Thoracic aorta (tissue), 2 donors: ENCODE results near the gene SRRM1. TPM values are rescaled to one million over a fixed set of nuclear protein-coding genes. Genes with fewer than 3 reads are reported as not detected.

Experiments
- ATAC-seq: fragments of 150-250 bp; one replicate; pipeline ENCODE4 v1.8.0; 2017; ENCODE audit warnings: low read depth; ENCODE audit not compliant: insufficient number of reproducible peaks, low FRiP score
- DNase-seq: peaks from one replicate; pipeline ENCODE4 v3.0.0-alpha.2; 2020; ENCODE audit warnings: low spot score
- H3K27ac ChIP-seq, 2 donors: fragments of 200-600 bp; sonication (generic); 1 replicate in 1 of 2; 2 replicates in 1 of 2; pipeline ENCODE4 v1.5.1; 2016; ENCODE audit warnings: mild to moderate bottlenecking in 2 of 2, moderate library complexity in 2 of 2
- H3K27me3 ChIP-seq: fragments of 200-600 bp; sonication (generic); replicated peaks from 2 replicates; pipeline ENCODE4 v1.6.0; 2016; ENCODE audit warnings: mild to moderate bottlenecking; ENCODE audit not compliant: insufficient read depth
- H3K36me3 ChIP-seq: fragments of 200-600 bp; sonication (generic); one replicate; pipeline ENCODE4 v1.5.1; 2016
- H3K4me1 ChIP-seq, 2 donors: fragments of 200-600 bp; sonication (generic); 1 replicate in 1 of 2; 2 replicates in 1 of 2; pipeline versions ENCODE4 v1.5.1 to v1.6.0; 2016; ENCODE audit warnings: low read depth in 2 of 2, mild to moderate bottlenecking in 1 of 2; ENCODE audit not compliant: control insufficient read depth in 1 of 2
- H3K4me3 ChIP-seq: fragments of 200-600 bp; sonication (generic); 2 replicates; pipeline ENCODE4 v1.5.1; 2016; ENCODE audit warnings: mild to moderate bottlenecking
- H3K9me3 ChIP-seq: fragments of 200-600 bp; sonication (generic); 2 replicates; pipeline ENCODE4 v1.5.1; 2016
- total RNA-seq, 2 donors: library from RNA; depleted of rRNA; stranded (reverse); fragments of >200 nt; gene quantifications; one replicate each; pipeline versions ENCODE4 v1.1.0 to v1.2.3, GENCODE V29; 2016
- TF ChIP-seq, protein P1 (sequence below): fragments of 200-600 bp; sonication (generic); IDR thresholded peaks from one replicate; pipeline ENCODE4 v1.5.1; 2019; ENCODE audit warnings: antibody characterized with exemption

The SRRM1 gene
- total RNA-seq, 2 donors from 2014 or later: 57.0 to 181 TPM

DNA sequence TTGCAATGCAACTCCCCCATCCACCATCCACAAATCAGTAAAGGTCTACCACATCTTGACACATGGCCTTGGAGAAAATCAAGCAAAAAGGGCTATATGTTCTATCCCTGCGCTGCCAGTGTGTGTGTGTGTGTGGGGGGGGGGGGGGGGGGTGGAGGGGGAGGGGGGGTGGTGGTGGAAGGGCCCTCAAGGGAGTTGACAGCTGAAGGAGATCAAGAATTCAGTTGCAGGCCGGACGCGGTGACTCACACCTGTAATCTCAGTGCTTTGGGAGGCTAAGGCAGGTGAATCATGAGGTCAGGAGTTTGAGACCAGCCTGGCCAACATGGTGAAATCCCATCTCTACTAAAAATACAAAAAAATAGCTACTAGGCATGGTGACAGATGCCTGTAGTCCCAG is 64.6 kb downstream of the SRRM1 start:
- peak overlapping the region in 1 of 2 donors; percentile 56 for H3K27ac ChIP-seq
- H3K36me3 ChIP-seq: no peaks in the 10 kb centered on the region
- peaks cover 0 to 10% of the 10 kb centered on the region in 2 donors for H3K4me1 ChIP-seq
- TF ChIP-seq, protein P1, sequence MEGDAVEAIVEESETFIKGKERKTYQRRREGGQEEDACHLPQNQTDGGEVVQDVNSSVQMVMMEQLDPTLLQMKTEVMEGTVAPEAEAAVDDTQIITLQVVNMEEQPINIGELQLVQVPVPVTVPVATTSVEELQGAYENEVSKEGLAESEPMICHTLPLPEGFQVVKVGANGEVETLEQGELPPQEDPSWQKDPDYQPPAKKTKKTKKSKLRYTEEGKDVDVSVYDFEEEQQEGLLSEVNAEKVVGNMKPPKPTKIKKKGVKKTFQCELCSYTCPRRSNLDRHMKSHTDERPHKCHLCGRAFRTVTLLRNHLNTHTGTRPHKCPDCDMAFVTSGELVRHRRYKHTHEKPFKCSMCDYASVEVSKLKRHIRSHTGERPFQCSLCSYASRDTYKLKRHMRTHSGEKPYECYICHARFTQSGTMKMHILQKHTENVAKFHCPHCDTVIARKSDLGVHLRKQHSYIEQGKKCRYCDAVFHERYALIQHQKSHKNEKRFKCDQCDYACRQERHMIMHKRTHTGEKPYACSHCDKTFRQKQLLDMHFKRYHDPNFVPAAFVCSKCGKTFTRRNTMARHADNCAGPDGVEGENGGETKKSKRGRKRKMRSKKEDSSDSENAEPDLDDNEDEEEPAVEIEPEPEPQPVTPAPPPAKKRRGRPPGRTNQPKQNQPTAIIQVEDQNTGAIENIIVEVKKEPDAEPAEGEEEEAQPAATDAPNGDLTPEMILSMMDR: no peak
- DNase-seq (no peak), ATAC-seq (no peak)
- H3K9me3 ChIP-seq: no peaks in the 10 kb centered on the region
- H3K4me3 ChIP-seq: no peak overlapping the region
- H3K27me3 ChIP-seq: no peaks in the 10 kb centered on the region

DNA sequence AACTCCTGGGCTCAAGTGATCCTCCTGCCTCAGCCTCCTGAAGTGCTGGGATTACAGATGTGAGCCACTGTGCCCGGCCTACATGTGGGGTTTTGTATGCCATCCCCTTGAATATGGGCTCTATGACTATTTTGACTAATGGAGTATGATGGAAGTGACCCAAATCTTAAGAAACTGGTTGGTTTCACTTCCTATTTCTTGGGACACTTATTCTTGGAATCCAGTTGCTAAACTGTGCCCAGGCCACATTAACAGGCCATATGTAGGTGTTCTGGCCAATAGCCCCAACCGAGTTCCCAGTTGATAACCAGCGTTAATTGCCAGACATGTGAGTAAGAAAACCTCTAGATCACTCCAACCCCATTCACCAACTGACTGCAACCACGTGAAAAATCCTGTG is 65.8 kb downstream of the SRRM1 start:
- TF ChIP-seq, protein P1: no peak

DNA sequence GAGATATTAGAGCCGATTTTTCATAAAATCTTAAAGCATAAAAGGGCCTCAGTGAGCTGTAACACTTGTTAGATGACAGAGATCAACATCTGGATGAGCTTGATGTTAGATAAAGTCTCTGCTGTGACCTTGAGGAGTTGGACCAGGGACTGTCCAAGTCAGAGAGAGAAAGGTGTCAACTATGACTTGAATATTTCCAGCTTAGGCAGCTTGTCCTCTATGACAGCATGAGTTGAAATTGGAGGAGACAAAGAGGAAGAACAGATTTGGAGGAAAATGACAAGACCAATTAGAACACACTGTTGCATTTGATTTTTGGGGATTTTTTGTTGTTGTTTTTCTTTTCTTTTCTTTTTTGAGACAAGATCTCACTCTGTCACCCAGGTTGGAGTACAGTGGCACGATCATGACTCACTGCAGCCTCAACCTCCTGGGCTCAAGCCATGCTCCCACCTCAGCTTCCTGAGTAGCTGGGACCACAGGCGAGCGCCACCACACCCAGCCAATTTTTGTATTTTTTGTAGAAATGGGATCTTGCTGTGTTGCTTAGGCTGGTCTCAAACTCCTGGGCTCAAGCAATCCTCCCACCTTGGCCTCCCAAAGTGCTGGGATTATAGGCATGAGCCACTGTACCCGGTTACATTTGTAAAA is 66.8 kb downstream of the SRRM1 start:
- Histone ChIP-seq H3K27me3 (no peaks in the 10 kb centered on the region), H3K36me3 (no peaks in the 10 kb centered on the region), H3K4me1 (peaks cover 0 to 15% of the 10 kb centered on the region in 2 donors), H3K4me3 (no peak overlapping the region), H3K27ac (no peak overlapping the region), H3K9me3 (no peaks in the 10 kb centered on the region)
- ATAC-seq: no peak
- no peak for DNase-seq
- TF ChIP-seq, protein P1: no peak

More for the DNA sequence above, 65.8 kb downstream of the SRRM1 start:
- ATAC-seq (no peak), DNase-seq (no peak)
- Histone ChIP-seq H3K36me3 (no peaks in the 10 kb centered on the region), H3K4me1 (peaks cover 0 to 10% of the 10 kb centered on the region in 2 donors), H3K9me3 (no peaks in the 10 kb centered on the region), H3K27ac (peak overlapping the region in 1 of 2 donors; percentile 33), H3K27me3 (no peaks in the 10 kb centered on the region), H3K4me3 (no peak overlapping the region)

GRCh38 chr1:24711329-24711728 is 68.2 kb downstream of the SRRM1 start:
- TF ChIP-seq, protein P1: no peak

GRCh38 chr1:24713176-24713575 is 70.1 kb downstream of the SRRM1 start:
- DNase-seq: no peak
- Histone ChIP-seq H3K27me3 (no peaks in the 10 kb centered on the region), H3K36me3 (no peaks in the 10 kb centered on the region), H3K27ac (no peak overlapping the region), H3K4me1 (peaks cover 1 to 19% of the 10 kb centered on the region in 2 donors), H3K9me3 (no peaks in the 10 kb centered on the region), H3K4me3 (no peak overlapping the region)
- no peak for ATAC-seq
- TF ChIP-seq, protein P1: no peak

More at GRCh38 chr1:24711329-24711728, 68.2 kb downstream of the SRRM1 start:
- H3K4me3 ChIP-seq: no peak overlapping the region
- no peaks in the 10 kb centered on the region for H3K36me3 ChIP-seq
- H3K27me3 ChIP-seq: no peaks in the 10 kb centered on the region
- H3K27ac ChIP-seq: no peak overlapping the region
- DNase-seq (no peak), ATAC-seq (no peak)
- no peaks in the 10 kb centered on the region for H3K9me3 ChIP-seq
- peaks cover 0 to 23% of the 10 kb centered on the region in 2 donors for H3K4me1 ChIP-seq
